WTC11 (cell line): ENCODE results near the gene MOSPD3. TPM values are rescaled to one million over a fixed set of nuclear protein-coding genes. Genes with fewer than 3 reads are reported as not detected.
A peak's percentile ranks its signal among the peaks of the same experiment; 100 is the strongest.

Experiments used
- ATAC-seq: fragments of 200-7000 bp; cut with Tn5 transposase; 2 replicates; pipeline ENCODE4 v1.10.0; 2021; ENCODE audit warnings: mild to moderate bottlenecking, moderate library complexity
- CTCF ChIA-PET: fragments of 300-600 bp; sonication (Branson Sonifier 250); formaldehyde crosslinking; loops from one replicate; lab custom pipeline; 2021; ENCODE audit warnings: antibody characterized with exemption; lab: Charles Lee
- POLR2A ChIA-PET: fragments of 350-600 bp; sonication (Branson Sonifier 250); formaldehyde crosslinking; loops from one replicate; lab custom pipeline; 2021; ENCODE audit warnings: antibody characterized with exemption; lab: Charles Lee
- DNase-seq: peaks from one replicate; pipeline ENCODE4 v3.0.0; 2021; ENCODE audit warnings: low spot score
- H3K27ac Mint-ChIP-seq: 2 replicates; pipeline ENCODE4 v1.8.0; 2021; ENCODE audit warnings: mixed read lengths
- H3K27me3 Mint-ChIP-seq: 2 replicates; pipeline ENCODE4 v1.8.0; 2021; ENCODE audit warnings: low read depth, mild to moderate bottlenecking, moderate library complexity, mixed read lengths
- H3K36me3 Mint-ChIP-seq: 2 replicates; pipeline ENCODE4 v1.8.0; 2021; ENCODE audit warnings: mixed read lengths
- H3K4me1 Mint-ChIP-seq: 2 replicates; pipeline ENCODE4 v1.8.0; 2022; ENCODE audit warnings: mixed read lengths
- H3K4me3 Mint-ChIP-seq: 2 replicates; pipeline ENCODE4 v1.8.0; 2021; ENCODE audit warnings: mild to moderate bottlenecking, moderate library complexity, mixed read lengths
- H3K9me3 Mint-ChIP-seq: 2 replicates; pipeline ENCODE4 v1.8.0; 2021; ENCODE audit warnings: mixed read lengths
- E2F1 ChIP-seq: sonication (generic); formaldehyde crosslinking; IDR thresholded peaks from 2 replicates; pipeline ENCODE4 v1.8.0; 2022; ENCODE audit warnings: mild to moderate bottlenecking, missing genetic modification reagents
- E2F4 ChIP-seq: sonication (generic); formaldehyde crosslinking; IDR thresholded peaks from 2 replicates; pipeline ENCODE4 v1.8.1; 2022; ENCODE audit warnings: low read depth, mild to moderate bottlenecking, moderate library complexity, missing genetic modification reagents, borderline replicate concordance
- ESRRA ChIP-seq: sonication (generic); formaldehyde crosslinking; IDR thresholded peaks from 2 replicates; pipeline ENCODE4 v1.8.1; 2022; ENCODE audit warnings: mild to moderate bottlenecking, missing genetic modification reagents, borderline replicate concordance
- ETV6 ChIP-seq: sonication (generic); formaldehyde crosslinking; IDR thresholded peaks from 2 replicates; pipeline ENCODE4 v1.8.1; 2022; ENCODE audit warnings: mild to moderate bottlenecking, missing genetic modification reagents
- JAZF1 ChIP-seq: fragments of 250-450 bp; sonication (Bioruptor Pico); IDR thresholded peaks from 2 replicates; pipeline ENCODE4 v1.9.0; 2021; ENCODE audit warnings: moderate library complexity, mild to moderate bottlenecking, inconsistent platforms
- MXD4 ChIP-seq: fragments of 250-450 bp; sonication (Bioruptor Pico); IDR thresholded peaks from 2 replicates; pipeline ENCODE4 v1.8.0; 2021; ENCODE audit warnings: mild to moderate bottlenecking, moderate library complexity, borderline replicate concordance
- RELA ChIP-seq: sonication (generic); formaldehyde crosslinking; IDR thresholded peaks from 2 replicates; pipeline ENCODE4 v1.8.1; 2022; ENCODE audit warnings: missing genetic modification reagents, mild to moderate bottlenecking, borderline replicate concordance
- TCF7 ChIP-seq: sonication (generic); formaldehyde crosslinking; IDR thresholded peaks from 2 replicates; pipeline ENCODE4 v1.8.0; 2022; ENCODE audit warnings: mild to moderate bottlenecking, low read depth, missing genetic modification reagents, moderate library complexity
- USF2 ChIP-seq: sonication (generic); formaldehyde crosslinking; IDR thresholded peaks from 2 replicates; pipeline ENCODE4 v1.8.1; 2023; ENCODE audit warnings: mild to moderate bottlenecking, missing genetic modification reagents, moderate library complexity
- ZBTB43 ChIP-seq: sonication (generic); formaldehyde crosslinking; IDR thresholded peaks from 2 replicates; pipeline ENCODE4 v1.8.1; 2023; ENCODE audit warnings: mild to moderate bottlenecking, missing genetic modification reagents
- ZNF121 ChIP-seq: sonication (generic); formaldehyde crosslinking; IDR thresholded peaks from 2 replicates; pipeline ENCODE4 v1.8.0; 2023; ENCODE audit warnings: missing genetic modification reagents
- ZNF425 ChIP-seq: fragments of 250-450 bp; sonication (Bioruptor Pico); conservative IDR thresholded peaks from 2 replicates; pipeline ENCODE4 v1.9.0; 2021; ENCODE audit warnings: mild to moderate bottlenecking
- ZNF532 ChIP-seq: fragments of 250-450 bp; sonication (Bioruptor Pico); IDR thresholded peaks from 2 replicates; pipeline ENCODE4 v1.9.0; 2021; ENCODE audit warnings: mild to moderate bottlenecking, borderline replicate concordance
- total RNA-seq: library from RNA; stranded (reverse); gene quantifications from 3 replicates; pipeline ENCODE4 v1.2.3, GENCODE V29; 2021
- TF ChIP-seq, protein P1 (sequence below): sonication (generic); formaldehyde crosslinking; IDR thresholded peaks from 2 replicates; pipeline ENCODE4 v1.8.1; 2023; ENCODE audit warnings: mild to moderate bottlenecking, missing genetic modification reagents, moderate library complexity
- TF ChIP-seq, protein P2 (sequence below): sonication (generic); formaldehyde crosslinking; IDR thresholded peaks from 2 replicates; pipeline ENCODE4 v1.8.1; 2023; ENCODE audit warnings: mild to moderate bottlenecking, moderate library complexity, missing genetic modification reagents
- TF ChIP-seq, protein P3 (sequence below): sonication (generic); formaldehyde crosslinking; IDR thresholded peaks from 2 replicates; pipeline ENCODE4 v1.8.1; 2022; ENCODE audit warnings: missing genetic modification reagents, borderline replicate concordance

The MOSPD3 gene
- total RNA-seq, 1 experiment from 2014 or later, result 21.9 TPM

- TF ChIP-seq RELA (CRISPR knock-in tag) (peak; percentile 86; the same call in 1 of the 2 replicates), ZNF532 (CRISPR knock-in tag) (no peak), ZBTB43 (0 out of 2 replicates have a peak, but pooled peaks have one; percentile 75), ZNF121 (peak; percentile 62; the same call in 1 of the 2 replicates), ESRRA (CRISPR knock-in tag) (no peak), ZNF425 (CRISPR knock-in tag) (no peak), USF2 (no peak; the same call in 1 of the 2 replicates), JAZF1 (CRISPR knock-in tag) (no peak)
- TF ChIP-seq, protein P1, sequence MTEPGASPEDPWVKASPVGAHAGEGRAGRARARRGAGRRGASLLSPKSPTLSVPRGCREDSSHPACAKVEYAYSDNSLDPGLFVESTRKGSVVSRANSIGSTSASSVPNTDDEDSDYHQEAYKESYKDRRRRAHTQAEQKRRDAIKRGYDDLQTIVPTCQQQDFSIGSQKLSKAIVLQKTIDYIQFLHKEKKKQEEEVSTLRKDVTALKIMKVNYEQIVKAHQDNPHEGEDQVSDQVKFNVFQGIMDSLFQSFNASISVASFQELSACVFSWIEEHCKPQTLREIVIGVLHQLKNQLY (CRISPR knock-in tag), result no peak
- TF ChIP-seq, protein P2, sequence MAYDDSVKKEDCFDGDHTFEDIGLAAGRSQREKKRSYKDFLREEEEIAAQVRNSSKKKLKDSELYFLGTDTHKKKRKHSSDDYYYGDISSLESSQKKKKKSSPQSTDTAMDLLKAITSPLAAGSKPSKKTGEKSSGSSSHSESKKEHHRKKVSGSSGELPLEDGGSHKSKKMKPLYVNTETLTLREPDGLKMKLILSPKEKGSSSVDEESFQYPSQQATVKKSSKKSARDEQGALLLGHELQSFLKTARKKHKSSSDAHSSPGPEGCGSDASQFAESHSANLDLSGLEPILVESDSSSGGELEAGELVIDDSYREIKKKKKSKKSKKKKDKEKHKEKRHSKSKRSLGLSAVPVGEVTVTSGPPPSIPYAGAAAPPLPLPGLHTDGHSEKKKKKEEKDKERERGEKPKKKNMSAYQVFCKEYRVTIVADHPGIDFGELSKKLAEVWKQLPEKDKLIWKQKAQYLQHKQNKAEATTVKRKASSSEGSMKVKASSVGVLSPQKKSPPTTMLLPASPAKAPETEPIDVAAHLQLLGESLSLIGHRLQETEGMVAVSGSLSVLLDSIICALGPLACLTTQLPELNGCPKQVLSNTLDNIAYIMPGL, result peak; percentile 82
Observed at GRCh38 chr7:100632951-100633717, 20.8 kb downstream of the MOSPD3 start (continued).

- H3K4me3 Mint-ChIP-seq, result no peak overlapping the region
- no peaks in the 10 kb centered on the region for H3K36me3 Mint-ChIP-seq
- H3K27ac Mint-ChIP-seq, result no peak overlapping the region
- no peak for DNase-seq
- no peak for ATAC-seq
- peaks cover 11% of the 10 kb centered on the region for H3K4me1 Mint-ChIP-seq
- peaks cover 8% of the 10 kb centered on the region for H3K27me3 Mint-ChIP-seq
- POLR2A ChIA-PET, result no interaction called here
- CTCF ChIA-PET, result interaction anchor here (0.6 to 1.6 kb wide), 6 partner anchors 11 to 184 kb away, joined by 3 to 8 read pairs (median 4); partner anchors contain the start of gene MOSPD3
- no peaks in the 10 kb centered on the region for H3K9me3 Mint-ChIP-seq
- TF ChIP-seq ETV6, result no peak
- TF ChIP-seq MXD4 (CRISPR knock-in tag), result no peak
- TF ChIP-seq TCF7 (CRISPR knock-in tag), result no peak
- TF ChIP-seq, protein P3, sequence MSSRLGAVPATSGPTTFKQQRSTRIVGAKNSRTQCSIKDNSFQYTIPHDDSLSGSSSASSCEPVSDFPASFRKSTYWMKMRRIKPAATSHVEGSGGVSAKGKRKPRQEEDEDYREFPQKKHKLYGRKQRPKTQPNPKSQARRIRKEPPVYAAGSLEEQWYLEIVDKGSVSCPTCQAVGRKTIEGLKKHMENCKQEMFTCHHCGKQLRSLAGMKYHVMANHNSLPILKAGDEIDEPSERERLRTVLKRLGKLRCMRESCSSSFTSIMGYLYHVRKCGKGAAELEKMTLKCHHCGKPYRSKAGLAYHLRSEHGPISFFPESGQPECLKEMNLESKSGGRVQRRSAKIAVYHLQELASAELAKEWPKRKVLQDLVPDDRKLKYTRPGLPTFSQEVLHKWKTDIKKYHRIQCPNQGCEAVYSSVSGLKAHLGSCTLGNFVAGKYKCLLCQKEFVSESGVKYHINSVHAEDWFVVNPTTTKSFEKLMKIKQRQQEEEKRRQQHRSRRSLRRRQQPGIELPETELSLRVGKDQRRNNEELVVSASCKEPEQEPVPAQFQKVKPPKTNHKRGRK (CRISPR knock-in tag), result no peak
- TF ChIP-seq E2F4 (CRISPR knock-in tag), result no peak
- no peak for TF ChIP-seq E2F1
- TF ChIP-seq, protein P1 (CRISPR knock-in tag), result no peak
Observed at GRCh38 chr7:100639995-100640516, 27.7 kb downstream of the MOSPD3 start.
